ENCODE results near the gene ZNF445.
"Not testable (repeated sequence)": the region's sequence is repeated elsewhere in the genome, so short reads cannot be mapped to it uniquely, and the experiment has no call there.

ZNF445 gene

DNA sequence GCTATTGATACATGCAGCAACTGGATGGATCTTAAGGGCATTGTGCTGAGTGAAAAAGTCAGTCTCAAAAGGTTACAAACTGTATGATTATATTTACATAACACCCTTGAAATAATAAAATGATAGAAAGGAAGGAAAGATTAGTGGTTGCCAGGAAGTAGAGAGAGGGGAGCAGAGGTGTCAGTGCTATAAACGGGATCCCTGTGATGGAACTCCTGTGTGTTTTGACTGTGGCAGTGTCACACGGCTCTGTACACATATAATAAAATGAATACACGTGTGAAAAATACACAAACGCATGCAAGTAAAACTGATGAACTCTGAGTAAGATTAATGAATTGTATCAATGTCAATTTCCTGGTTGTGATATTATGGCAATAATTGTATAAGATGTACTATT lies 78.6 kb downstream of the ZNF445 start:
- DNase-seq (ENCODE audit: low read depth in 2 of 2) = no peak

- not testable (repeated sequence) for DNase-seq (ENCODE audit: low read depth in 2 of 2)
Measured at GRCh38 chr3:44398271-44398670, 79.2 kb downstream of the ZNF445 start.

DNA sequence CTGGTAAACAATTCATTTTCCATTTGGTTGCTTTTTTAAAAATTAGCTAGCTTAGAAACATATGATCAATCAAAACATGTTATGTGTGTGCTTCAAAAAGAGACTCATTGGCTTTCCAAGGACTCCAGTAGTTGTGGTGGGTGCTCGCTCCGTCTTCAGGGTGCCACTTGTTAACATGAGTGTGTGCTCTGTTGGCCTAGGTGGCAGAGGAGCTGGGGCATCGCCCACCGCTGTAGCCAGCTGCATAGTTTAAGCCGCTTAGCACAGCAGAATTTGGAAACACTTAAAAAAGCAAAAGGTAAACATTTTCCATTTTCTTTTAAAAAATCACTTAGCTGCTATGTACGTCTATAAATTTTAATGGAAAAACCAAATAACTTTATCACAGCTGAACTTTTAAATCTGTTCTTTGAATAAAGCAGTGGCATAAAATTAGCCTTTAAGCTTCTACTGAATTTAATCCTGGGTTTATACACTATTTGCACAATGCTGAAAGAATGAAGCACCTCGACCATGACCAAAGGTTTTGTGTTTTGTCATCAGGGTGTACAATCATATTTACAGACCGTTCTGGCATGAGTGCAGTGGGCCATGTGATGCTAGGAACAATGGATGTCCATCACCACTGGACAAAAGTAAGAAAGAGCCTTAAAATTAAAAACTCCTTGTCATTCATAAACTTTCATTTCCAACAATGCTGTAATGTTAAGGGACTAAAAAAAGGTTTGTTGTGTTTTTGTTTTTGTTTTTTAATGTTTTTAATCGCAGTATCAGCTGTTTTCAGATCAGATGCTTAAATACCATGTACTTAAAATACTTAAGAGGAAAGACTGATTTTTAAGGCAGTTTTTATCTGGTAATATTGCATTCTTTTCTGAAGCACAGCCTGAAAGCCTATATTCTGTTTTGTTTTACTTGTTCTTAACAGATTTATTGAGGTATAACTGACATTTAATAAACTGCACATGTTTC lies 81.0 kb downstream of the ZNF445 start:
- no peak for DNase-seq (ENCODE audit: low read depth in 2 of 2)

DNA sequence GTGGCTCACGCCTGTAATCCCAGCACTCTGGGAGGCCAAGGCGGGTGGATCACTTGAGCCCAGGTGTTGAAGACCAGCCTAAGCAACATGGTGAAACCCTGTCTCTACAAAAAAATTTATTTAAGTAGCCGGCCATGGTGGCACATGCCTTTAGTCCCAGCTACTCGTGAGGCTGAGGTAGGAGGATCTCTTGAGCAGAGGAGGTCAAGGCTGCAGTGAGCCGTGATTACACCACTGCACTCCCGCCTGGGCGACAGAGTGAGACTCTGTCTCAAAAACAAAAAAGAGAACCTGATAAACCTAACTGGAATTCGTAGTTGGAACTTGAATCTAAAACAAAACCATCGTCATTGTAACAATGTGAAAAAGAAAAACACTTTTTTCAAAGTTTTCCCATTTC lies 81.8 kb downstream of the ZNF445 start:
- DNase-seq (ENCODE audit: low read depth in 2 of 2) = no peak

GRCh38 chr3:44392489-44392888 lies 85.0 kb downstream of the ZNF445 start:
- DNase-seq (ENCODE audit: low read depth in 2 of 2) = no peak

DNA sequence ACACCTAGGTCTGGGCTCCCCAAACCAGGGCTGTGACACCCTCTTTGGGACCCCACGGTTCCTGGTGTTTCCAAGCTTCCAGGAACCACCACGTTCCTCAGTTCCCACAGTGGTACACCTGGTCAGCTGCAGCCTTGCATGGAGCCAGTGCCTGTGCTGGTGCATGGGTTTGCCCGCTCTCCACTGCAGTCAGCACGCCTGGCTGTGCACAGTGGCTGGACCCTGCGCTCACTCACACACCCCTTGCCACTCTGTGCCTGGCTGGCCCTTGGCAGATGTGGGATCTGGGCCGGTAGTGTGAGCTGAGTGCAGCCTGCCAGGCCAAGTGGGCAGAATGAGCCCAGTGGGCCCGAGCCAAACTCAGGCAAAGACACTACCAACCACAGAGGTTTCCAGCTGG lies 90.1 kb downstream of the ZNF445 start:
- DNase-seq (ENCODE audit: low read depth in 2 of 2) = no peak
